Activated CD4-positive, alpha-beta T cell treated with anti-CD3 and anti-CD28 coated beads, Interleukin-2, Interleukin-6, amounts not matched to agents 100 ng/mL and 50 ng/mL, durations not matched to agents 16 hours and 8 hours (primary cell): Measurements from ENCODE around the gene TTLL12.
"Not testable (repeated sequence)": the region's sequence is repeated elsewhere in the genome, so short reads cannot be mapped to it uniquely, and the experiment has no call there.

Experiments used
- DNase-seq: peaks from one replicate; pipeline ENCODE4 v3.0.0-alpha.2; 2020

The TTLL12 gene

DNA sequence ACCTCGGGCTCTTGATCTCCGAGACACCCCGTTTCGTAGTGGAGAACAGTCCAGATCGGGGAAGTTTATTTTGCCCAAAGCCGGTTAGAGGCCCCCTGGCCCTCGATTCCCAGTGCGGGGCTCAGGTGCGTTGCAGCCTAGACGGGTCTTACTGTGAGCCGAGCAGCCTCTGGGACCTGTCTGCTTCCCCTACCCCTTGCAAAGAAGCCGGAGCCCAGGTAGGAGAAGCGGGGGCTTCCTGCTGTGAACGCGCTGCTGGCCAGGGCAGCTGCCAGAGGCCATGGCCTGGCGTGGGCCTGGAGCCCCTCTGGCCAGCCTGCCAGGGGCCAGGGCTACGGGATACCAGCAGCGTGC is 35.0 kb downstream of the TTLL12 start:
- DNase-seq, result no peak

- peak; percentile 69 for DNase-seq
Observed at GRCh38 chr22:43151251-43152002, 35.5 kb downstream of the TTLL12 start, which contains the start of gene TSPO. TSS of gene TSPO (plus strand) at chr22:43151559. CDS start at chr22:43159239, 7,680 bp downstream.

- no peak for DNase-seq
Observed at GRCh38 chr22:43150731-43151206, 36.2 kb downstream of the TTLL12 start.

DNA sequence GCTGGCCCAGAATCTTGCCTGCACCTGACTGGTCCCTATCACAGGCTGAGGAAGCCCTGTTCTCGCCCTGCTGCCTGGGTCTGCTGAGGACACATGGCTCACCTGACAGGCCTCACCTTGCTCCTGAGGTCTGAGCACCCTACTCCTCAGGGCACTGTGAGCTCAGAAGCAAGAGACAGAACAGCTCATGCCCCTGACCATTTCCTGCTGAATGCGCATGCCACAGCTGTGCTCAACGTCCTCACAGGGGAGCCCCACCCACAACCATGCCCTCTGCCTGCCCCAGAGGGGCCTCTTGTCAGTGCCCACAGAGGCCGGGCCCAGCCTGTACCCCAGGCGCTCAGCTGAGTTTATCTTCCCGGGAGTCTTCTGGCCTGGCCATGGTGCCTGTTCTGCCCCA is 38.4 kb downstream of the TTLL12 start:
- peak; percentile 19 for DNase-seq

- DNase-seq, result no peak
Observed at GRCh38 chr22:43147821-43148220, 39.1 kb downstream of the TTLL12 start.

- not testable (repeated sequence) for DNase-seq
Observed at GRCh38 chr22:43146332-43146731, 40.6 kb downstream of the TTLL12 start.

DNA sequence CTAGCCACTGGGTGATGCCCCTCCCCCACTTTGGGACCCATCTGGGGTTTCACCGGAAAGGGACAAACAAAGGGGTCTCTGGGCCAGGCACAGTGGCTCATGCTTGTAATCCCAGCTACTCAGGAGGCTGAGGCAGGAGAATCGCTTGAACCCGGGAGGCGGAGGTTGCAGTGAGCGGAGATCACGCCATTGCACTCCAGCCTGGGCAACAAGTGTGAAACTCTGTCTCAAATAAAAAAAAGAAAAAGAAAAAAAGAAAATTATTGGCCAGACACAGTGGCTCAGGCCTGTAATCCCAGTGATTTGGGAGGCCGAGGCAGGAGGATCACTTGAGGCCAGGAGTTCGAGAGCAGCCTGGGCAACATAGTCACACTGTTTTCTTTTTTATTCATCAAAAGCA is 41.6 kb downstream of the TTLL12 start:
- not testable (repeated sequence) for DNase-seq

- DNase-seq, result no peak
Observed at GRCh38 chr22:43144949-43145348, 42.0 kb downstream of the TTLL12 start.

GRCh38 chr22:43142880-43143562 is 43.9 kb downstream of the TTLL12 start, which contains the start of gene MCAT:
TSS of gene MCAT (minus strand) at chr22:43143398. CDS start at chr22:43143348, 50 bp downstream.
- DNase-seq, result peak; percentile 90

DNA sequence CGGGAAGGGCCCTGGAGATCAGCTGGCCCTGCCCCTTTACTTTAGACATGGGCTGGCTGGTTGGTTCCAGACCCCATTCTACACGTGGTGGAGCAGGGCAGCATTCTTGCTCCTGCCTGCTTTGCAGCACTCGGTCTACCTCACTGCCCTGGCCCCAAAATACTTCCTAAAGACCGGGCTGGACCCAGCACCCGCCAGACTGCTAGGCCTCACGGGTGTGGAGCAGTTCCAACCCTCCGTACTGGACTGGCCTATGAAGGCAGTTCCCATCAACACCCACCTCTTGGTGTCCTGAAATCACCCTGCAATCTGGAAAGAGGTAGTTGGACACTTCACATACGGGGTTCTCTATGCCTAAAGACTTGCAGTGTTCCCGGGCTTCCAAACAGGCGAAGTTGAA is 50.1 kb downstream of the TTLL12 start:
- no peak for DNase-seq

GRCh38 chr22:43136255-43136654 is 50.7 kb downstream of the TTLL12 start:
- peak; percentile 44 for DNase-seq

DNA sequence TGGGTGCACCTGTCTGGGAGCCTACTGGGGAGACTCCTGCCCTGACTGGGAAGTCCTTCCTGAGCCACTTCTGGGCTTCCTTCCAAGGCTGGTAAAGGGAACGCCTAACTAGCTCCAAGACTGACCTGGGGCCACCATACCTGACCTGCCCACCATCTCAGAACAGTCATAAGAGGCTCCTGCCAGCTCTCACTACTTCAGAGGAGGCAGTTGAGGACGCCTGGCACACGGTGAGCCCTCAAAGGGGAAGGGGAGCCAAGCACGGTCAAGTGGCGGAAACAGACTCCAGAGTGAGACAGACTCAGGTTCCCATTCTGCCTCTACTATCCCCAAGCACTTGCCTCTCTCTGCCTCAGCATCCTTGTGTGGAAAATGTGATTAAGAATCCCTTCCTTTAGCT is 51.4 kb downstream of the TTLL12 start:
- DNase-seq, result no peak

DNA sequence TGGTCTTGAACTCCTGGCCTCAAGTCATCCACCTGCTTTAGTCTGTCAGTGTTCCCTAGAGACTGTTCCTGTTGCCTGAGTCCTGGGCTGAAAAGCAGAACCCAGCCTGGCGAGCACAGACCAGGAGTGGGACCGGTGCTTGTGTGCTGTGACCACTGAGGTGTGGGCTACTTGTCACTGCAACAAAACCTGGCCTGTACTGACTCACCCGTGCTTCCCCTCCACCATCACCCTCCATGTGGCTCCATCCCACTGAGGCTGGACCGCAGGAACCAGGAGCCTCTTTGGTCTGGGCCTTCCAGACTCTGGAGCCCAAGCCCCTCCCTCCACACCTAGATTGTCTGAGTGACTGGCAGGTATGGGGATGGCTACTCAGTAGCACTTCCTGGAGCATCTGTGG is 52.4 kb downstream of the TTLL12 start:
- no peak for DNase-seq

DNA sequence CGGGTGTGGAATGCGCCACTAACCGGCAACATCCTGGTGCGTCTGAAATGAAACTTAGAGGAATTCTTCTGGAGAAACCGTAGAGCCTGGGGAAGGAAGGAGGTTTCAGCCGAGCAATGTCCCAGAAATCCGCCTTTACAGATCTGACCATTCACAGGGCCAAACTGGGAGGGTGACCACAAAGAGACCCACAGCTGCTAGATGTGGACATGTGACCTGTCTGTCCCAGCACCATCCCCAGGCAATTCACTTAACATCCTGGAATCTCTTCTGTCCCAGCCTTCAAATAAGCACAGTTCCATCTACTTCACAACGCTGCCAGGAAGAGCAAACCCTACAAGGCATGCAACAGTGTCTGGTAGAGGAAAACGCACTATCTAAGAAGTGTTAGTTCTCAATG is 53.5 kb downstream of the TTLL12 start:
- DNase-seq, result no peak

DNA sequence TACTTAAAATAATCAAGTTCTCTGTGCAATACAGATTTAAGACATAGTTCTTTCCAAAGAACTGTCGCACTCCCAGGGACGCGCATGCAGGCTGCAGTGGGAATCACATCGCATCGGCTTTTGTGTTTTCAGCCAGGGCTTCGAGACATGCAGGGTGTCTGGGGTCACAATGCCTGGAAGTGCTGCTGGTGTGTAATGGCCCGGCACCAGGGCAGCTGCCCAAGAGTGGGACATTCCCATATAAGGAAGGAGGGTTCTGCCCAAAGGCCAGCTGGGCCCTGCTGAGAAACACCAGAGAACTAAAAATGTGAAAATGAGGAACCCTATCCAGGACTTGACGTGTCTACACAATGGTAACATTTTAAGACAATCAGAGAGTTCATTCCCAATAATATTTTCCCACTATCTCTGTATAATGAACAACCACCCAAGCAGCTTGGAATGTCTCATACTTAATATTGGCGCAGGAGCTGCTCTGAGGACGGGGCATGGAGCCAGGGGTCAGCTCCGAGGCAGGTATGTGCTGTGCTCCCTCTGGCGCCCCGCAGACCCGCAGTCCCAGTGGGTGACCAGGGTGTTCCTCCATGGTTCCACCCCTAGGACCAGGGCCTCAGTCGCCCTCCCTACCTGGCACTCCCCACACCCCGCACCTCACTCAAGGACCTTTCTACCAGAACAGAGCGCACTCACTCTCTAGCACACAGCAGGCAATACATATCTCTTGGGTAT is 55.0 kb downstream of the TTLL12 start:
- no peak for DNase-seq

DNA sequence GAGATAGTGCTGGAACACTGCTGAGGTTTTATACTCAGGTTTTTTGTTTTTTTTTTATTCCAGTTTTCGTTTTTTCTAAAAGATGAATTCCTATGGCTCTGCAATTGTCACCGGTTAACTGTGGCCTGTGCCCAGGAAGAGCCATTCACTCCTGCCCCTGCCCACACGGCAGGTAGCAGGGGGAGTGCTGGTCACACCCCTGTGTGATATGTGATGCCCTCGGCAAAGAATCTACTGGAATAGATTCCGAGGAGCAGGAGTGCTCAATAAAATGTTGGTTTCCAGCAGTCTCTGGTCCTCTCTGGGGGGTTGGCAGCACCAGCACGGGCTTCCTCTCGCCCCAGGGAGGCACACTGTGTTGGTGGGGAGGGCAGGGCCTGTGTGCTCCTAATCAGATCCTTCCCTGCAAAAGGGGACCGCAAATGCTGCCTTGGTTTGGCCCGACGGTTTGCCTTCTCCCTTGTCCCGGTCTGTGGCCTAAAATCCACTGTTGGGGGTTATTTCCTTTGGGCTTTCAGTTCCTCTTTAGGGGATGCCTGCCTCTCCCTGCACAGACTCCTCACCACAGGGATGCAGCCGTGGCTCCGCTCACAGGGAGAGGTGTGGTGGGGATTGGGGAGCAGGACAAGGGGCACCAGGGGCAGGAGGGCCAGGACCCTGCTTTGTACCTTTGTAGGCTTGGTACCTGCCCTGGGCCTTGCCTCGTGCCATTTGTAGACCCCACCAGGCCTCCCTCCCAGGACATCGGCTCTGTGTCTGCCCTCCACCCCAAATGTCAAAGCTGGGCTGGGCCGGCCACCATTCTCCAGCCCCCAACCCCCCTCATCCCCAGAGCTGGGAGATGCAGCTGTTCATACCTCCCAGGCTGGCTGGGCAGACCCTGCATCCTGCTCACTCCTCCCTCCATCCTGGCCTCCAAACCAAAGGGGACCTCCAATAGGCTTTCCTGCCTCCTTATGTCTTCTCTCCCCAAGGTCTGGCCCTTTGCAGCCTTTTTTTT is 57.2 kb downstream of the TTLL12 start:
- DNase-seq, result no peak

DNA sequence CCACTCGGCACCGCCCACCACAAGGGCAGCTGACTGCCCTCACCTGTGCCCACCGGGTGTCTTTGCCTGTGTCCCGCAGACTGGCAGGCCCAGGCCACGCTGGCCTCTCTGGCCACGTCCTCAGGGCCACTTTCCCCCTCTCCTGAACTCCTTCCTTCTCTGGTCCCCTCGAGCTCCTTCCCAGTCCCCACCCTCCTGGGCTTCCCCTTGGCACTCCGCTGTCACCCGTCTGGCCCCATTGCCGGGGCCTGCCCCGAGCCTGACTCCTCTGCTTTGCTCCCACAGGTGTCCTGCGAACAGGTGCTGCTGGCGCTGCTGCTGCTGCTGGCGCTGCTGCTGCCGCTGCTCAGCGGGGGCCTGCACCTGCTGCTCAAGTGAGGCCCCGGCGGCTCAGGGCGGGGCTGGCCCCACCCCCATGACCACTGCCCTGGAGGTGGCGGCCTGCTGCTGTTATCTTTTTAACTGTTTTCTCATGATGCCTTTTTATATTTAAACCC is 58.0 kb downstream of the TTLL12 start:
- no peak for DNase-seq

- DNase-seq, result no peak
Observed at GRCh38 chr22:43128116-43128515, 58.8 kb downstream of the TTLL12 start.

GRCh38 chr22:43127166-43127908 is 59.6 kb downstream of the TTLL12 start:
- no peak for DNase-seq

- DNase-seq, result no peak
Observed at GRCh38 chr22:43126501-43127165, 60.3 kb downstream of the TTLL12 start.
